Heart left ventricle (tissue), 13 donors: ENCODE data around the gene ZNF691.

Source experiments
- POLR2A ChIP-seq, 2 donors: fragments of 450-650 bp; IDR thresholded peaks; one replicate each; pipeline ENCODE4 v1.6.1; 2017; ENCODE audit warnings: antibody characterized with exemption in 2 of 2, mild to moderate bottlenecking in 2 of 2, moderate library complexity in 2 of 2
- TF ChIP-seq, protein P1 (sequence below), 12 donors: fragments of 200-600 bp; sonication (generic) in 4 of 12; IDR thresholded peaks; one replicate each; pipeline versions ENCODE4 v1.5.0 to v1.8.0; 2018 to 2022; ENCODE audit warnings: antibody characterized with exemption in 12 of 12, mild to moderate bottlenecking in 5 of 12
- donor health status: ischemic (EF 13 %, LVEDD 7.1; RV severe dilation, severe dysfunction).
- donor health status: DM: no; HTN: yes; CAD: no.
- donor health status: DM: no; HTN: no; CAD: no.
- donor health status: ischemic (EF 25% LVEDD 6.9; RV normal size, moderate dysfunction).
- donor health status: ischemic (EF 25% LVEDD 5.7; RV mildly dilated, moderate dysfunction).
- donor health status: ischemic (EF 35%, LVEDD 5.7; RV mildly dilated, moderate dysfunction).
- donor health status: nonischemic (EF 11% LVEDD 7.7; RV severe dilation, severe dysfunction).
- donor health status: DM: yes; HTN: yes; CAD: no.
- donor health status: PGD.
- donor health status: ischemic (EF 29% LVEDD 5.4; RV normal size, mild dysfunction).
- donor health status: nonischemic (EF 23%, LVEDD 6.1; RV moderate dilation, normal function).

DNA sequence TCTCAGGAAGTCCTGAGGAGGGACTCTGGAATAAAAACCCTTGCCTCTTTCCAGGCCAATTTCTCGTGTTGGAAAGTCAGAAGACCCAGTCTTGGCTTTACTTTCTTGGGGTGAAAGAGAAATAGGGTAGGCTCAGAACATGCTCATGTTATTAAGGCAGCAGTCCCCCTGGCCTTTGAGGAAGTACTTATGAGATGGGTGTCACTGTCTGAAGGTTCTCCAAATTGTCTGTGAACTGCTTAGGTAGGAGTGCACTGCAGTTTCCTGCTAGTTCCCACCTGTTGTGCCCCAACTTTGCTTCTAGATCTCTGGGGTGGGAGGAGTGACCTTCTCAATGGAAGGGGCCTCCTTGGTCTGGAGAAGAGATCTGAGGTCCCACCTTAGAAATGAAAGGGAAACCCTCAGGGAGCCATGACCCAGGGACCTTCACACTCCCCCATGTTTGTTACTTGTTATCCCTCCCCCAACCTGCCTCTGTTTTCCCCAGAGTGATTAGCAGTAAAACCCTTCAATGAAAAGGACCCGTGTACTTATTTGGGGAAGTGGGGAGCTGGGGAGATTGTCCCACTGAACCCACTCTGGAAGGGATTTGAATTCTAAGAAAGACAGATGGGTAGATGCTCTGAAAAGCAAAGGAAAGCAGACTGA lies 5.7 kb downstream of the ZNF691 start:
- TF ChIP-seq, protein P1, sequence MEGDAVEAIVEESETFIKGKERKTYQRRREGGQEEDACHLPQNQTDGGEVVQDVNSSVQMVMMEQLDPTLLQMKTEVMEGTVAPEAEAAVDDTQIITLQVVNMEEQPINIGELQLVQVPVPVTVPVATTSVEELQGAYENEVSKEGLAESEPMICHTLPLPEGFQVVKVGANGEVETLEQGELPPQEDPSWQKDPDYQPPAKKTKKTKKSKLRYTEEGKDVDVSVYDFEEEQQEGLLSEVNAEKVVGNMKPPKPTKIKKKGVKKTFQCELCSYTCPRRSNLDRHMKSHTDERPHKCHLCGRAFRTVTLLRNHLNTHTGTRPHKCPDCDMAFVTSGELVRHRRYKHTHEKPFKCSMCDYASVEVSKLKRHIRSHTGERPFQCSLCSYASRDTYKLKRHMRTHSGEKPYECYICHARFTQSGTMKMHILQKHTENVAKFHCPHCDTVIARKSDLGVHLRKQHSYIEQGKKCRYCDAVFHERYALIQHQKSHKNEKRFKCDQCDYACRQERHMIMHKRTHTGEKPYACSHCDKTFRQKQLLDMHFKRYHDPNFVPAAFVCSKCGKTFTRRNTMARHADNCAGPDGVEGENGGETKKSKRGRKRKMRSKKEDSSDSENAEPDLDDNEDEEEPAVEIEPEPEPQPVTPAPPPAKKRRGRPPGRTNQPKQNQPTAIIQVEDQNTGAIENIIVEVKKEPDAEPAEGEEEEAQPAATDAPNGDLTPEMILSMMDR (IDR thresholded peaks at IDR 0.05), result no peak
- no peak for TF ChIP-seq POLR2A (IDR thresholded peaks at IDR 0.05)
